ENCODE results near the gene KLK6.

The KLK6 gene

GRCh38 chr19:51010066-51010795, 40.8 kb upstream of the KLK6 start:
- no peak overlapping the region for H3K4me3 ChIP-seq (ENCODE audit: low read length)
- DNase-seq (ENCODE audit: low read depth): peak; percentile 53
- no peak for TF ChIP-seq CTCF (IDR thresholded peaks at IDR 0.05; ENCODE audit: insufficient read depth, low read depth, low read length, missing control alignments)

- no peak for DNase-seq (ENCODE audit: low read depth)
- TF ChIP-seq CTCF (IDR thresholded peaks at IDR 0.05; ENCODE audit: insufficient read depth, low read depth, low read length, missing control alignments): no peak
- no peak overlapping the region for H3K4me3 ChIP-seq (ENCODE audit: low read length)
These were observed 39.9 kb upstream of the KLK6 start for GRCh38 chr19:51009061-51009891.

GRCh38 chr19:51007488-51007887, 38.1 kb upstream of the KLK6 start:
- no peak overlapping the region for H3K4me3 ChIP-seq (ENCODE audit: low read length)
- TF ChIP-seq CTCF (IDR thresholded peaks at IDR 0.05; ENCODE audit: insufficient read depth, low read depth, low read length, missing control alignments): no peak
- DNase-seq (ENCODE audit: low read depth): no peak

- DNase-seq (ENCODE audit: low read depth): no peak
- TF ChIP-seq CTCF (IDR thresholded peaks at IDR 0.05; ENCODE audit: insufficient read depth, low read depth, low read length, missing control alignments): no peak
- H3K4me3 ChIP-seq (ENCODE audit: low read length): no peak overlapping the region
These were observed 37.0 kb upstream of the KLK6 start for GRCh38 chr19:51006406-51006805.

- no peak for TF ChIP-seq CTCF (IDR thresholded peaks at IDR 0.05; ENCODE audit: insufficient read depth, low read depth, low read length, missing control alignments)
- DNase-seq (ENCODE audit: low read depth): no peak
- no peak overlapping the region for H3K4me3 ChIP-seq (ENCODE audit: low read length)
These were observed 35.9 kb upstream of the KLK6 start for GRCh38 chr19:51005248-51005647.

GRCh38 chr19:51003316-51003715, 33.9 kb upstream of the KLK6 start:
- TF ChIP-seq CTCF (IDR thresholded peaks at IDR 0.05; ENCODE audit: insufficient read depth, low read depth, low read length, missing control alignments): no peak
- H3K4me3 ChIP-seq (ENCODE audit: low read length): no peak overlapping the region
- DNase-seq (ENCODE audit: low read depth): no peak

Data from epithelial cell of esophagus (primary cell).